DMS114 treated with DMSO at 0.1 percent for 48 hours (cell line): ENCODE results near the gene CEP97.
"Not testable (repeated sequence)": the region's sequence is repeated elsewhere in the genome, so short reads cannot be mapped to it uniquely, and the experiment has no call there.

ENCODE experiments used
- DNase-seq: peaks from one replicate; lab custom pipeline; 2025; ENCODE audit not compliant: unreplicated experiment; lab: John Stamatoyannopoulos, UW

CEP97 gene

DNA sequence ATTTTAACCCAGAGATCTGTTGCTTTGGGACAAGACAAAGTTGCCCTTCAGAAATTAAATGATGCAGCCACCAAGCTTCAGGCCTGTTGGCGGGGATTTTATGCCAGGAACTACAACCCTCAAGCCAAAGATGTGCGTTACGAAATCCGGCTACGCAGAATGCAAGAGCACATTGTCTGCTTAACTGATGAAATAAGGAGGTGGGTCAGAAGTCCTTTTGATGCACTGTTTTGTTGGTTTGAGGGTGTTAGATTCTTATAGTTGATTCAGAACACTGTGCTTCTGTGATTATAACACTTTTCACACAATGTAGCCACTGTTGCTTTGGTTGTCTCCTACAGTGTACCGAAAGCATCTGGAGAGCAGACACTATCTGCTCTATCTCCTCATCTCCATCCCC lies 33.8 kb downstream of the CEP97 start:
- DNase-seq = no peak

DNA sequence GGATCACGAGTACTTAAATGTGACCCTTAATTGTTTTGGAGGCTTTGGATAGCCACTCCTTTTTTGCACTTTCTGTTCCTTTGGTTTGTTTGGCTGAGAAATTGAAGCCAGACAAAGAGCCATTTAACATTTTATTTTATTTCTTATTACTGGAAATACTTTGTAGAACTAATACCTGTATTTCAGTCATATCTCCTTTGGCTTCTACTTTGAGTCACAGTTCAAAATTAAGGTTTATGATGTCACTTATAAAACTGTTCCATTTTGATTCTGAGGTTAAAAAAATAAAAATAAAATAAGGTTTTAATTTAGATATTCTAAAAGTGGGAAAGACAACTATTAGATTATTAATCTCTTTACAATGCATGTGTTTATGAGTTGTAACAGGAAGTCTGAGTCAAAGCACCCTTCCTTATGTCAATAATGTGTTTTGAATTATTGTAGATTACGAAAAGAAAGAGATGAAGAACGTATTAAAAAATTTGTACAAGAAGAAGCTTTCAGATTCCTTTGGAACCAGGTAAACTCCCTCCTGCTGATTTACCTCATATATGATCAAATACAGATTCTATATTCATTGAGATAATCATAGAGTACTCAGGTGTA lies 37.7 kb downstream of the CEP97 start:
- no peak for DNase-seq

DNA sequence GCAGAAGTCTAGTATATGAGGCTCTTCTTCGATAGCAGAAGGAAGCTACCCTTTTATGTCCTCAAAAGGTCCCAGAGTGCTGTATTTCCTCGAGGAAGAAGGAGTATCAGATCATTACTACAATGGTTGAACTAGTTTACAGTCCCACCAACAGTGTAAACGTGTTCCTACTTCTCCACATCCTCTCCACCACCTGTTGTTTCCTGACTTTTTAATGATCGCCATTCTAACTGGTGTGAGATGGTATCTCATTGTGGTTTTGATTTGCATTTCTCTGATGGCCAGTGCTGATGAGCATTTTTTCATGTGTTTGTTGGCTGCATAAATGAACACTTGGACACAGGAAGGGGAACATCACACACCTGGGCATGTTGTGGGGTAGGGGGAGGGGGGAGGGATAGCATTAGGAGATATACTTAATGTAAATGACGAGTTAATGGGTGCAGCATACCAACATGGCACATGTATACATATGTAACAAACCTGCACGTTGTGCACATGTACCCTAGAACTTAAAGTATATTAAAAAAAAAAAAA lies 53.4 kb downstream of the CEP97 start:
- DNase-seq = not testable (repeated sequence)

DNA sequence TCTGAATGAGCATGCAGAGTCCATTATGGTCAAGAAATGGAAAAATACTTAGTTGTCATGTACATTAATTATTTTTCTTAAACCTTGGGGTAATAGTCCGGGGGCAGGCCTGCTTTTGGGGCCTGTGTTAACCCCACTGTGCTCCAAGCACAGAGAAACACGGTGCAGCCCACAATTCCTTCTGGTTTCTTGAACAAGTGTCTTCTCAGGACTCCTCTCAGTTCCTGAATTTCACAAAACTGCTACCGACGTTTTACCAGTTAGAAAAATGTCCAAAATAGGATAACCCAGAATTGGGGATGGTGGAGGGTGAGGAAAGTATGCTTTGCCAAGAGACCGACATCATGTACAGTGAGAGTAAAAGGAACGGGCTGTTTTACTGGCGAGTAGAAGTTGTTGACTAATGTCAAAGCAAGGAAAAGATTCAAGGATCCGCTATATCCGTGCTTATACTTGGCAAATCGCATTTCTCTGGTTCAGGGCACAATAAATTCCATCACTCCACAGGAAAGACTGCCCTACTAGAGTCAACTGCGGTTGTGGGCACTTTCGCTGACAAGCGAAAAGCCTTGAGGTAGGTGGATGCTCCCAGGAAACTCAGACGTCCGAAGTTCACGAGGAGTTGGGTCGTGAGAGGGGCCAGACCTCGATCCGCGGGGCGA lies 54.1 kb downstream of the CEP97 start:
- DNase-seq = no peak

DNA sequence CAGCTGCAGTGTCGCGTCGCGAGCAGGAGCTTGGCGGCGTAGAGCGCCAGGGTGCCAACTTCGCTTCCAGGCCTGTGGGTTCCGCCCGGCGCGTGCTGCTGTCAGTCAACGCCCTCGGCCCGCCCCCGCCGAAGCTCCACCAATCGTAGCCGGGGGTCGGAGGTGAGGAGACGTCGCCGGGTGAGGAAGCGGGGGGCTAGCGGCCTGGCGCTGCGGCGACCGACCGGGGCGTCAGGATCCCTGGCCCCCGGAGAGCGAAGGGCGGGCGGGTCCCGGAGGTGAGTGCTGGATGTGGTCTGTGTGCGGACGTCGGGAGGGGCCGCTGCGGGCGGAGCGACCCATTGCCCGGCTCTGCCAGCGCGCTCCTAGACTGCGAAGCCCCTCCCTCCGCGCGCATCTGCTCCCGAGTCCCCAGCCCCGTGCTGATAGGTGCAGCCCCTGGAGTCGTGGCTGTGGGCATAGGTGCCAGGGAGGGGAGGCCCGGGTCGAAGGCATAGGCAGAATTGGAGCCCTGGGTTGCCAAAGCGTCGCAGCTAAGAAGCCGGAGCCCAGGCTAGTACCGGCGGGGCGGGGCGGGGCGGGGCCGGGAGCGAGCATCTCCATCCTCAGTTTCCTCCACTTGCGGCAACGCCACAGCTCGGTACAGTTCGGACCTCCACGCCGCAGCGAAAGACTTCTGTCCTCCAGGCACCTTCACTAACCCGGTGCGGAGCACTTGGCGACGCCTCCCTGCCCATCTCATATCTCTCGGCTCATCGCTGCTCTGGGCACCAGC lies 54.8 kb downstream of the CEP97 start, which contains the start of gene NXPE3:
TSS of gene NXPE3 (plus strand) at position 165 of the 775 bp plus-strand sequence. CDS start 6,386 bp downstream, outside the sequence.
- peak; percentile 70 for DNase-seq

DNA sequence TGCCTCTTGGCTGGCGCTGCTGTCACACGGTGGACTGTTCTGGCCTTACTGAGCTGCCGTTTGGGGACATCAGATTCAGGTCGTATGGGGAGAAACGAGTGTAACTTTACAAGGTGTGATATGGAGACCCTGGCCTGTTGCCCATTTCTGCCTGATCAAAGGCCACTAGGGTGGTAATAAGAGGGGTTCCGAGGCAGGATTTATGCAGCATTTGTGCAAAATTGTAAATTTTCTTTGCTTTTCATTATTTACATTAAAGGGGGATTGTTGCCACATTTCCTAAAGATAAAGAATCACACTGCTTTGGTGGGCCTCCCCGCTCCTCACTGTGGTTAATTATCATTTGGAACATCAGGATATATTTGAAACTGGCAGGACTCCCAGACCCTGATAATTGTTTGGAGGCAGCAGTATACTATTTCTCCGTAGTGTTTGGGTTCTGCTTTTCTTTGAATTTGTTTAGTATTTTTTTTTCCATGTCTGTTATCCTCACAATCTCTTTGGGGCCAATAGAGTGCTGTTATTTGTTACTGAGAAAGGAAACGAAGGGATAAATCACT lies 55.5 kb downstream of the CEP97 start:
- DNase-seq = no peak

DNA sequence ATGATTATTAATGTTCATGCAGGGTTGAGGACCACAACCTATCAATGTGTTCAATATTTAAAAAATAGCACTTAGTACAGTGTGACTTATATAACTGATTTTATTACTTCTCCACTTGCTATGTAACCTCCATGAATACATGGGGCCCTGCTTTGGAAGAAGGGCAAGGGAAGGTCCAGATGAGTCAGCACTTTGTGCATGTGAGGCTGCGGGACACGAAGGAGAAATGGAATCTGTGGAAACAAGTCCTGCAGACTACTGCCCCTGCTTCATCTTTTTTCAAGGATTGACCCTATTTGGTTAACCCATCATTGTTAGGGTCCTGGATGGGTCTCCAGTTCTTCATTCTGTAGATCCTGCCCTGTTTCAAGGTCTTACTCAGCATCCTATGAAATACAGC lies 56.2 kb downstream of the CEP97 start:
- DNase-seq = no peak

DNA sequence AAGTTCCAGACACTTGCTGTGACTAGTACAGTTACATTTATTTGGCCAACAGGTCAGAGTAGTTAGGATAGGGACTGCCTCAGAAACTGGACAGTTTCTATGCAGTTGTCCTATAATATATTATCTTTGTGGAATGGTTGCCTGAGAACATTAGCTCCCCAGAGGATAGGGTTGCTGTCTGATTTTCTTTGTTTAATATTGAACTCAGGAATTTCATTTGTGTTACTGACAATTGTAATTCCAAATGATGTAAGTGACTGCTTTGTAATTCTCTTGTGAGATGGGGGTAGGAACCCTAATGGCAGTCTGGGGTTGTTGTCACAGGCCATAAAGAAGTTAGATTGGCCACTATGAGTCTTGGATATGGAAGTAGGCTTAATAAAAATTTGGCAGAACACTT lies 56.8 kb downstream of the CEP97 start:
- DNase-seq = no peak

DNA sequence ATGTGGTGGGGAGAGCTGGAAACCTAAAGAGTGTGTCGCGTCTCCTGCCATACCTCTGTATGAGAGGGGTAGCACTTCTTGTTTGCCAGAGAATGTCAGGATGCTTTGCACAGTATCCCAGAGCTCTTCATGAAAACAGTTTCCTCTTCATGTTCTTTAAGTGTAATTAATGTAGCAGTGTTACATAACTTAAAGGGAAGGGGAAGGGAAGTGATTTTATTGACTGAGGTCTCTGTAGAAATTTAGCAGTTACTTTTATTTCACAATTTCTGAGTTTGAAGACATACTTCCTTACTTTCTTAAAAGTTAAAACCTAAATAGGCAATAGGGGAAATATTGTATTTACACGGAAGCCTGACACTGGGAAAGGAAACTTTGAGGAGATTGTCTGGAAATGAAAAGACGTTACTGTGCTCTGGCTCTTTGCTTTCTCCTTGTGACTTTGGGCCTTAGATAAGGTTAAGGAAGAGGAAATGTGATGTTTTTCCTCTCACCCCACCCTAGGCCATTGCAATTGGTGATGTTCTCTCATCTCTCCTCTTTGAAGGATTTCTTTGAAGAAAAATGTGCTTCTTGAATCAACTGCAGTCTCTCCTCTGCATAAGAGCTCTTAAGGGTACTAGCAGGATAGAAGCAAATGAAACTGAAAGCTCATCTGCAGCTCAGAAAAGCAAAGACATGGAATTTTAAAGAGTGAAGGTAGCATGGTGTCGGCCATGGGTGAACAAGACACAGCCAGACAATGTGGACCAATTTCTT lies 60.6 kb downstream of the CEP97 start:
- no peak for DNase-seq

DNA sequence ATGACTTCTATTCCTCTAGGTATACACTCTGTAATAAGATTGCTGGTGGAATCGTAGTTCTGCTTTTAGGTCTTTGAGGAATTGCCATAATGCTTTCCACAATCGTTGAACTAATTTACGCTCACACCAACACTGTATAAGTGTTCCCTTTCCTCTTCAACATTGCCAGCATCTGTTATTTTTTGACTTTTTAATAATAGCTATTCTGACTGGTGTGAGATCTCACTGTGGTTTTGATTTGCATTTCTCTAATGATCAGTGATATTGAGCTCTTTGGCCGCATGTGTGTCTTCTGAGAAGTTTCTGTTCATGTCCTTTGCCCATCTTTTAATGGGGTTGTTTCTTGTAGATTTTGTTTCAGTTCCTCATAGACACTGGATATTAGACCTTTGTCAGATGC lies 67.4 kb downstream of the CEP97 start:
- no peak for DNase-seq

DNA sequence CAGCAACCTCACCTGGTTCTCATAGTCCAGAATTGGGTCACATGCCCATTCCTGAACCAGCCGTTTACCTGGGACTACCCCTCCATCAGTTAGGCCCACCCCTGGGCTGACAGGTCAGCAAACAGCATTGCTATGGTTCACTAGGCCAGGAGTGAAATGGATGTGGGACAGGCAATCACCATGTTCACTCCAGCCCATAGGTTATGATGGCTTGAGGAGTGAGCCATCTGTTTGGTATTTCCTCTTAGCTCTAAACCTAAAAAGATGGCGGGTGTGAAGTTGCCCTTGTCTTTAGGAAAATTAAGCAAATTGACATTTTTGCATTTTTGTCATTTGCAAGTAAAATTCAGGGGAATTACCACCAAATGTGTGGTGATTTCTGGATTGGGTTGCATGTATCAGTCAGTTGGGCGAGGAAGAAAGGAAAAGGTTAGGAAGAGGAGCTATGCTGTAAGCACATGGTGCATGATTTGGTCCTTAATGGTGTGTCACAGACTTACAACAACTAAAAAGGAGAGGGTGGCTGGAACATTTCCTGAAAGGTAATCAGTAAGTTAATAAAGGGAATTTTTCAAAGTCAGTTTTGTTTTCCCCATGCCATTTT lies 71.8 kb downstream of the CEP97 start:
- no peak for DNase-seq

DNA sequence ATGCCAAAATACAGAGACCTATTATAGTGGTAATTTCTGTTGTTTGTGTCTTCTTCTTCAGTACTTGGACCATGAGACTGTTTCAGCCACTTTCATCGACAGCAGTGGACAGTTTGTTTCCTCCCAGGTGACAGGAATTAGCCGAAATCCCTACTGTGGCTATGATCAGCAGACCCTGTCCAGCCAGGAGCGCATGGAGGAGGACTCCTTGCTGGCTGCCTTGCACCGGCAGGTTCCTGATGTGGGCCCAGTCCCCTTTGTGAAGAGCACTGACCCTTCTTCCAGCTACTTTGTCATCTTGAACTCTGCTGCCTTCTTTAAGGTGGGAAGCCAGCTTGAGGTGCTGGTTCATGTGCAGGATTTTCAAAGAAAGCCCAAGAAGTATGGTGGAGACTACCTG lies 76.8 kb downstream of the CEP97 start:
- no peak for DNase-seq

DNA sequence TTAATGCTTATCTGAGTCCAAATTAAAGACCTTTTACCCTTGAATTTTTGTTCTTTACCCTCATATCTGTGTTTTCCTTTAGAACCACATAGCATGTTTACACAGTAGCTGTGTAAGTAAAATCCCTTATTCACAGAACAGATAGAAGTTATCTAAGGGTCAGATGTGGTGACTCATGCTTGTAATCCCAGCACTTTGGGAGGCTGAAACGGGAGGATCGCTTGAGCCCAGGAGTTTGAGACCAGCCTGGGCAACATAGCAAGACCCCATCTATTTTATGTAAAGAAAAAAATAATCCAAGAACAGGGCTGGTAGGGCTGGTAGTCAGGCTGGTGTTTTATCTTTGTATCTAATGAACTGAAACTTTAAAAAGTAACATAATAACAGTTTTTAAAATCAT lies 77.8 kb downstream of the CEP97 start:
- DNase-seq = no peak

DNA sequence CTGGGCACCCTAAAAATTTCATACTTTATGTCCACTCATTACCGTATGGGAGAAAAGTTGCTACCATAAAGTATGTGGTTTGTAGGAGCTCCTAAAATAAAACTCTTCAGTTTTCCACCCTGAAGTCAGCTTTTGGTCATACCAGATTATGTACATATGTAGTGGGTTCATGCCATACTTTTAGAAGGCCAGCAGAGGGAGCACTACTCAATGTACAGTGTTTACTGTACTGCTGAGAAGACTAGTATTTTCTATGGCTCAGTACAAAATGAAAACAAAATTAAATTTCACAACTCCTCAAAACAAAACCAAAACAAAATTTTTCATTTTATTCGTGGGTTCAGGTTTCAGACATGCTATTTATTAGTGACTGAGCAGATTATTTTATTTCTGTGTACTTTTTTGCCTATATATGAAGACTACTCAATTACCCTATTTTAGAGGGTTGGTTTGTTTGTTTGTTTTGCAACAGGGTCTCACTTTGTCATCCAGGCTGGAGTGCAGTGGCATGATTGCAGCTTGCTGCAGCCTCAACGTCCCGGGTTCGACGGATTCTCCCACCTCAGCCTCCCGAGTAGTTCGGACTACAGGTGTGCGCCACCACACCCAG lies 78.9 kb downstream of the CEP97 start:
- peak; percentile 68 for DNase-seq

DNA sequence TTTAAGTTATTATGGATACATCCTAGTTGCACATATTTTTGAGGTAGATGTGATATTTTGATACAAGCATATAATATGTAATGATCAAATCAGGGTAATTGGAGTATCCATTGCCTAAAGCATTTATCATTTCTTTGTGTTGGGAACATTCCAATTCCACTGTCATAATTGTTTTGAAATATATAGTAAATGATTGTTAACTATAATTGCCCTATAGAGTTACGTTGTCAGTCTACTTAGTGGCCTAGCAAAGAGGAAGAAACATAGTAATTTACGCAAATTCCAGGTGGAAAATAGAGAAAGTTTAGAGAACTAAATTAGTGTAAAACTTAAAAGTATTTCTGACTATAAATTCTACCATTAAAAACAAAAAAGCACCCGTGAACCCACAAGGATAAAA lies 79.5 kb downstream of the CEP97 start:
- no peak for DNase-seq

DNA sequence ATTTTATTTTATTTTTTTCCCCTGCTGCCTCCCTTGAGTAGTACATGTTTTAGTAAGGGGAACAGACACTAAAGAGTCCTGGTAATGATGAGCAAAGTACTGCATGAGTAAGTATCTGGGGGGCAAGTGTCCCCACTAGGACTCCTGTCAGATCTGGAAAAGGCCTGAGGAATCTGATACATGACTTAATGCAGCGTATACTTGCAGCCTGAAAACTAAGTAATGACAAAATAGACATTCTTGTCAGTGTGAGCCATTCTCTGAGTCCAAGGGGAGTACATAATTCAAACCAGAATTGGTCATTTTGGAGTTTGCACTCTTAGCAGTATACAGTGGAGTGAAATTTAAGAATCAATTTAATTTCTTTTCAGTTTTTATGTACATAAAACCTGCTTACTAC lies 82.1 kb downstream of the CEP97 start:
- no peak for DNase-seq

DNA sequence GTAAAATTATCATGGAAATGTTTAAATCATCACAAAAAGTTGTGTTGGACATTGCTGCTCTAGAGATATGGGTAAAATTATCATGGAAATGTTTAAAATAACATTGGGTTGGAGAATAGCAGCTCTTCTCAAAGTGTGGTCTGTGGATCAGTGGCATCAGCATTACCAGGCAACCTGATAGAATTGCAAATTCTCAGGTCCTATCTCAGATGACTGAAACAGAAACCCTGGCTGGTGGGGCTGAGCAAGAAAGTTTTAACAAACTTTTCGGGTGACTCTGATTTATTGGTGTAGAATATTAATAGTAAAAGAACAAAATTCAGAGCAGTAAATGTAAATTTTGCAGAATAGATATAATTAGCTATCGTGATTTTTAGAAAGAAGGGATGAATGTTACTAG lies 83.5 kb downstream of the CEP97 start:
- DNase-seq = no peak

DNA sequence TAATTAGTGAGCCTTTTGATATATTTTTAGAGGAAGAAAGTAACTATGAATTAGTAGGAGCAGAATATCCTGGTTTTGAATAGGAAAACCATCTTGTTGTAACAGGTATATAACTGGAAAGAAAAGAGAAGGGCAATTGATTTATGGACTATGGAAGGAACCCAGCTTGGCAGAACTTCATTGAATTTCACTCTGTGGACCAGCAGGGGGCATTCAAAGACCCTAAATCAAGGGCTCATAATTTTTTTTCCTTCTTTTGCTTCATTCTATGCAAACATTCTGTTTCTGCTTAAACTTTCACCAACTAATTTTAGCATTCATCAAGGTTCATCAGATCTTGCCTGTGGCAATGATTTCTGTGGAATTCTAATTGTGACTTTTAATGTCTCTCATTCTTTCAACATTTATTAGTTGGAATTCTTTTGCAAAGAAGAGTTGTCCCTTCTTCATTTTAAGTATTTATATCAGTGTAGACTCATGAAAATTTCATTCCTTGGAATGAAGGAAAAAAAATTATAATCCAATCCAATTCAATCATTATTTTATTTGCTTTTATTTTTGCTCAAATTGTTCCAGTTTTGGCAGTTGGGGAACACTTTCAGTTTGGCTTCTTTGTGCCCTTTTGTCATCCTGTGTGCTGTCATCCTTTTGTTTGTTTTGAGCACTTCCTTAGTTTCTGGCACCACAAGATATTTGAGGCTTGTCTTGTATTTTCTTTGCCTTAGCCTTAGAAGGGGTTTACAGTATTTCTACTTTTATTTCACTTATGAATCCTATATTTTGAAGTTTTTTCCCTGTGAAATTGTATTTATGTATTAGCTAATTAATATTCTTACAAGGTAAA lies 85.0 kb downstream of the CEP97 start:
- peak; percentile 49 for DNase-seq

DNA sequence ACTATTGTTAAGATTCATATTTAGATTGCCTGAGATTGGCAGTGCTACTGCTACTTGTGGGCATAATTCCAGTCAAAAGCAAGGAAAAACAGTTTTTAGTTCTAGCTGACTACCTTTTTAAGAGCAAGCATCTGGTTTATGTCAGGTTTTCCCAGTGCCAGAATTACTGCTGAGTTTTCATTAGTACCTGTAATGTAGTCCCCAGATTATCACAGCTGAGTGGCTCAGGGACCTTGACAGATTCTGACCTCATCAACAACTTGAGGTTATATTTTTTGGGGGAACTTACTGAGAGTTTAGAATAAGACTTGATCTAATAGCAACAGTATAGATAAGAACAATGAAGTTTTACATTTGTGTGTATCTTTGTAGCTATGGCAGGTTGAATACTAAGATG lies 85.6 kb downstream of the CEP97 start:
- DNase-seq = no peak
